GM12878 (cell line): Measurements from ENCODE around the gene GAREM1. TPM values are rescaled to one million over a fixed set of nuclear protein-coding genes. Genes with fewer than 3 reads are reported as not detected.

Experiments
- ATAC-seq: fragments of 200-7000 bp; cut with Tn5 transposase; 3 replicates; pipeline ENCODE4 v1.9.1; 2020; ENCODE audit warnings: mild to moderate bottlenecking, moderate library complexity
- BruUV-seq: library from RNA; stranded (reverse); fragments of 400-500 nt; replicated peaks from 2 replicates; lab custom pipeline; 2021; lab: Mats Ljungman, UMichigan
- CTCF ChIA-PET: fragments of 300-600 bp; sonication (Branson Sonifier 250); formaldehyde crosslinking; extraction: SDS; loops from one replicate; lab custom pipeline; 2021; ENCODE audit warnings: inconsistent platforms; lab: Yijun Ruan, JAX
- POLR2A ChIA-PET: fragments of 350-600 bp; formaldehyde crosslinking; extraction: SDS; loops from one replicate; lab custom pipeline; 2021; ENCODE audit warnings: inconsistent platforms; lab: Charles Lee
- RAD21 ChIA-PET: fragments of 300-600 bp; sonication (Branson Sonifier 250); formaldehyde crosslinking; loops from one replicate; lab custom pipeline; 2023; ENCODE audit warnings: antibody characterized with exemption; ENCODE audit not compliant: unreplicated experiment; lab: Charles Lee
- SMC1A ChIA-PET: fragments of 300-600 bp; sonication (Branson Sonifier 250); formaldehyde crosslinking; loops from one replicate; lab custom pipeline; 2023; ENCODE audit not compliant: unreplicated experiment, uncharacterized antibody; lab: Charles Lee
- DNase-seq: peaks from one replicate; pipeline ENCODE4 v3.0.0-alpha.2; 2011; ENCODE audit warnings: low read depth, low spot score
- FAIRE-seq: peaks from 3 replicates; lab custom pipeline; 2011; peaks lifted over from hg19 to GRCh38; lab: Jason Lieb, UNC
- H2AFZ ChIP-seq: 2 replicates; pipeline ENCODE4 v1.6.0; 2011; ENCODE audit warnings: low read depth, low read length, control low read depth; ENCODE audit not compliant: control insufficient read depth
- H3K27ac ChIP-seq: 2 replicates; pipeline ENCODE4 v1.5.1; 2011; ENCODE audit warnings: control low read depth; ENCODE audit not compliant: control insufficient read depth, insufficient read depth
- H3K27me3 ChIP-seq, 2 experiments: replicated peaks in 1 of 2; 2 replicates each; pipeline versions ENCODE4 v1.6.0 to v1.6.1; 2011; ENCODE audit warnings: low read length in 1 of 2; ENCODE audit not compliant: control insufficient read depth in 2 of 2, insufficient read depth in 2 of 2
- H3K36me3 ChIP-seq, 2 experiments: 2 replicates each; pipeline ENCODE4 v1.5.1; 2011; ENCODE audit warnings: low read length in 1 of 2; ENCODE audit not compliant: control insufficient read depth in 2 of 2, insufficient read depth in 2 of 2
- H3K4me1 ChIP-seq: 2 replicates; pipeline ENCODE4 v1.6.1; 2011; ENCODE audit warnings: mild to moderate bottlenecking, low read length, moderate library complexity, mixed read lengths; ENCODE audit not compliant: control insufficient read depth, insufficient read depth
- H3K4me2 ChIP-seq: 2 replicates; pipeline ENCODE4 v1.6.0; 2011; ENCODE audit warnings: control low read depth; ENCODE audit not compliant: control insufficient read depth, insufficient read depth
- H3K4me3 ChIP-seq: fragments of 200-600 bp; sonication (generic); 2 replicates; pipeline ENCODE4 v1.5.1; 2016
- H3K79me2 ChIP-seq: 2 replicates; pipeline ENCODE4 v1.6.0; 2011; ENCODE audit warnings: low read length; ENCODE audit not compliant: control insufficient read depth, insufficient read depth
- H3K9ac ChIP-seq: 2 replicates; pipeline ENCODE4 v1.8.0; 2011; ENCODE audit warnings: low read length, control low read depth, mixed read lengths; ENCODE audit not compliant: control insufficient read depth, insufficient read depth
- H3K9me3 ChIP-seq: replicated peaks from 3 replicates; pipeline ENCODE4 v1.5.1; 2011; ENCODE audit warnings: mild to moderate bottlenecking, low read length; ENCODE audit not compliant: control insufficient read depth, insufficient read depth
- H4K20me1 ChIP-seq: 2 replicates; pipeline ENCODE4 v1.6.0; 2011; ENCODE audit not compliant: control insufficient read depth, insufficient read depth
- BMI1 ChIP-seq: fragments of 450-650 bp; IDR thresholded peaks from 2 replicates; pipeline ENCODE4 v1.6.1; 2016; ENCODE audit warnings: mild to moderate bottlenecking, moderate library complexity, borderline replicate concordance
- CHD2 ChIP-seq: IDR thresholded peaks from 2 replicates; pipeline ENCODE4 v1.6.1; 2011; ENCODE audit warnings: low read depth, low read length, improper control_type of control experiment, borderline replicate concordance
- RCOR1 ChIP-seq: conservative IDR thresholded peaks from 2 replicates; pipeline ENCODE4 v1.6.1; 2012; ENCODE audit warnings: low read depth, low read length, improper control_type of control experiment
- SMAD1 ChIP-seq: fragments of 450-650 bp; IDR thresholded peaks from 2 replicates; pipeline ENCODE4 v1.6.1; 2018; ENCODE audit warnings: mild to moderate bottlenecking, low read depth; ENCODE audit not compliant: partially characterized antibody
- SRF ChIP-seq, 2 experiments: IDR thresholded peaks; 2 replicates each; pipeline ENCODE4 v1.6.1; 2011; ENCODE audit warnings: low read depth in 2 of 2, low read length in 2 of 2, mild to moderate bottlenecking in 1 of 2, moderate library complexity in 1 of 2
- USF1 ChIP-seq: IDR thresholded peaks from 2 replicates; pipeline ENCODE4 v1.6.1; 2011; ENCODE audit warnings: borderline replicate concordance, low read depth, mild to moderate bottlenecking, moderate library complexity, mixed read lengths, low read length; ENCODE audit not compliant: insufficient read depth; ENCODE audit errors: extremely low read length
- ZBTB33 ChIP-seq: fragments of 450-650 bp; IDR thresholded peaks from 2 replicates; pipeline ENCODE4 v1.6.1; 2017; ENCODE audit warnings: mild to moderate bottlenecking
- WGBS: methylation state at CpG from one replicate; pipeline ENCODE4 v1.1.6; 2016; ENCODE audit warnings: low lambda C conversion rate; ENCODE audit not compliant: insufficient replicate concordance, insufficient coverage; ENCODE audit errors: missing lambda C conversion rate; 5-methylcytosine and 5-hydroxymethylcytosine counted together
- in situ Hi-C: fragments of 300-500 bp; cut with MboI; formaldehyde crosslinking; loops from 9 replicates; pipeline ENCODE4 v1.14.3; 2018; ENCODE audit warnings: mixed read lengths
- intact Hi-C: fragments of 100-400 bp; cut with micrococcal nuclease; formaldehyde crosslinking; loops from one replicate; pipeline ENCODE4 v1.14.2; 2022; ENCODE audit not compliant: unreplicated experiment
- polyA plus RNA-seq, 11 experiments: library from polyadenylated mRNA; depleted of rRNA in 4 of 11; unstranded in 6 of 11; stranded (reverse) in 5 of 11; fragments of >200 nt; fragmentation: Nextera tagmentation in 4 of 11; fragmentation: Illumina TruSeq in 1 of 11; extraction: Ambion mirVana in 4 of 11; extraction: Trizol in 1 of 11; gene quantifications; 1 replicate in 1 of 11; 2 replicates in 10 of 11; pipeline versions ENCODE4 v1.2.1 to v1.2.3, GENCODE V29; 2011 to 2016; ENCODE audit warnings: inconsistent platforms in 2 of 11, missing spikeins in 2 of 11, low read depth in 1 of 11
- total RNA-seq, 4 experiments: library from RNA; depleted of rRNA in 3 of 4; stranded (reverse); fragments of >200 nt in 3 of 4; fragmentation: Illumina TruSeq in 1 of 4; extraction: Trizol in 1 of 4; gene quantifications; 2 replicates each; pipeline versions ENCODE4 v1.2.1 to v1.2.3, GENCODE V29; 2013 to 2021

GAREM1 gene
- total and polyA plus RNA-seq, 10 of the 15 experiments (the other 5 are each of a cell fraction or from before 2014, with no cell fraction given) = 0.05 to 0.29 (median 0.05) TPM; not detected in 7

- H3K9ac ChIP-seq = no peak overlapping the region
- BruUV-seq = no TSS peak
- ATAC-seq (no peak), FAIRE-seq (no peak), DNase-seq (no peak)
- no peak overlapping the region for H3K4me2 ChIP-seq
- H3K27me3 ChIP-seq = no peaks in the 10 kb centered on the region; a peak in 1 of 4 replicates
- no peaks in the 10 kb centered on the region for H3K9me3 ChIP-seq
- H3K4me1 ChIP-seq = no peaks in the 10 kb centered on the region
- no peak overlapping the region for H3K4me3 ChIP-seq
- ChIA-PET SMC1A (no interaction called here), RAD21 (no interaction called here), CTCF (no interaction called here), POLR2A (no interaction called here)
- in situ Hi-C loops = no loop called here
- H3K36me3 ChIP-seq = no peaks in the 10 kb centered on the region
- WGBS = 21% methylated on average over 4 of the region's 4 CpGs
- intact Hi-C loops = no loop called here
- H2AFZ ChIP-seq = no peak overlapping the region
- H3K79me2 ChIP-seq = no peaks in the 10 kb centered on the region
- no peaks in the 10 kb centered on the region for H4K20me1 ChIP-seq
- no peak overlapping the region for H3K27ac ChIP-seq
- TF ChIP-seq SRF (IDR thresholded peaks at IDR 0.05; ENCODE audit: low read depth in 2 of 2, low read length in 2 of 2) (no peak), CHD2 (no peak), SMAD1 (no peak), ZBTB33 (no peak), USF1 (no peak), BMI1 (no peak), RCOR1 (no peak)
Observed at GRCh38 chr18:32328974-32329373, 141.7 kb downstream of the GAREM1 start.
